NCI-H2196 treated with DMSO at 0.1 percent for 48 hours (cell line): ENCODE measurements around the gene PRXL2B.

Source experiments
- DNase-seq: peaks from one replicate; lab custom pipeline; 2025; ENCODE audit not compliant: unreplicated experiment; lab: John Stamatoyannopoulos, UW

The PRXL2B gene

DNA sequence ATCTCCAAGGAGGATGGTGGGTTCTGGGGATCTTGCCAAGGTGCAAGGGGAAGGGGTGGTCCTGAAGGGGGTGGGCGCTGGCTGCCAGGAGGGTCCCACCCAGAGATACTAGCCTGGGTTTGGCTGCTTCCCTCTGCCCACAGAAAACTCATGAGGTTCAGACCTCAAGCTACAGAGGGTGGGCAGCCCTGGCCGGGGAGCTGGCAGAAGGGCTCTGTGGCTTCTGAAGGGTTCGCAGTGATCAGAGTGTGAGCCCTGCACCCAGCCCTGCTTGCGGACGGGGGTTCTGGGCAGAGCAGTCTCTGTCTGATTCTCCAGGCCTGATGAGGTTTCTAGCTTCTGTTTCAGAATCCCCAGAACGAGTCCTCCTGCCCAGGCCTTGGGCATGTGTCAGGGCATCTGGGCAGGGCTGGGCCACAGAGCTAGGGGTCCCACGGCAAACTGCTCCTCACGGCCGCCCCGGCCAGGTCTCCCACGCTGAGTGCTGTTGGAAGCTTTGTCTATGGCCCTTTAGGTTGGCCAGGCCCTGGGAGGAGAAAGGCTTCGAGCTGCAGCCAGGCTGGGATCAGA lies 46.9 kb downstream of the PRXL2B start:
- no peak for DNase-seq

DNA sequence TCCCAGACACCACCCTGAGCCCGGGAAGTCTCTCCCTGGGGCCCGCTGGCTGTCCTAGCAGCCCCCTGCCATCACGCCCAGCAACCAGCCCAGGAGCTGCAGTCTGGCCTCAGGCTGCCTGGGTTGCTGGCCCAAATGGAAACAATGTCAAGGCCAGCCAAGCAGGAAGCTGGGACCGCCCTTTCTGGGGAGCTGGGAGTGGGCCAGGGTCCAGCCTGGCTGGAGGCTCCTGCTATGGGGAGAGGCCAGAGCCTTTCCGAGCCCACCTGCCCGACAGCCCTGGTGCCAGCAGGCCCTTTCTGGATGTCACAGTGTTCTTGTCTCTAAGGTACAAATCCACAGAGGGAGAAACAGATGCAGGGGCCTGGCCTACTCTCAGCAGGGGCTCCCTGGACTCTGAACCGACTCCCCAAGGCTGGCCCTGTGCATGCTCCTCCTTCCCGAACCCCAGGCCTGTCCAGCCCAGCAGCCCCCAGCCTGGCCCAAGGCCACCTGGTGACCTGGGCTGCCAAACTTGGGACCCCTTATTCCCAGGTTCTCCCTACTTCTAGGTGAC lies 47.4 kb downstream of the PRXL2B start:
- no peak for DNase-seq

DNA sequence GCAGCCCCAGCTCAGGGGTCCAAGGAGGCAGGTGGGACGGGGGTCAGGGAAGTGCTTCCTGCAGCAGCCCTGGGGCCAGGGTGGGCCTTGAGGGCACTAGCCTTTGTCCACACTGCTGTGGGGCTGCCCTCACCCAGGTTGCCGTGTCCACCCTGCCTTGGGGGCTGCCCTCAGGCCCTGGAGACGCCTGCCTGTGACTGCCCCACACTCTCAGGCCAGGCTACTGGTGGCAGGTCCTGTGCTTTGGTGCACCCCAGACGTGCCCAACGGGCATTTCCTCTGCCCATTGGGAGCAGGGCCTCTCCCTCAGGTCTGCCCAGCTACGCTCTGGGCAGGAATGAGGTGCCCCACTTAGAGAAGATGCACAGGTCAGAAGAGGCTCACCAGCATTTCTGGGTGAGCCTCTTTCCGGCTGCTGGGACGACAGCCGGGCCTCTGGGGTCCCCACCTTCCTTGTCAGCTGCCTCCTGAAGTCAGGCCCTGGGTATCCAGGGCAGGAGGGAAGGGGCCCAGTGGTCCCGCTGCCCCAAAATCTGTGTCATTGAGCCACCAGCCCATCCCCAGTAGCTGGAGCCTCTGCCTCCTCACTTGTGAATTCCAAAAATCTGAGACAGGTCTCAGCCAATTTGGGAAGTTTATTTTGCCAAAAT lies 48.9 kb downstream of the PRXL2B start:
- DNase-seq, result no peak

DNA sequence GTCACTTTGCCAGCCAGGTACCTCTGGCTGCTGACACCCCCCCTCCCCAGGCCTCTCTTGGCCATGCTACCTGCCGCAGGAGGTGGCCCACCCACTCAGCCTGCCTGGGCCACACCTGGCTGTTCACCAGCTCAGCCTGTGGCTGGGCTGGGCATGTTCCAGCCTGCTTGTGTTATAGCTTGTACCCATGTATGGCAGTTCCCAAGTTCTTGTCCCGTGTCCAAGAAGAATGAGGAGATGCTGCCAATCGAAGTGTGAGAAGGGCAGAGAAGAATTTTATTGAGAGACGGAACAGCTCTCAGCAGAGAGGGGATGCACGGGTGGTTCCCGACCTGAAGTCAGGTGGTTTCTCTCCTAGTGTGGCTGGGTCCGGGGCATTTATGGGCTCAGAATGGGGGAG lies 50.2 kb downstream of the PRXL2B start:
- no peak for DNase-seq

DNA sequence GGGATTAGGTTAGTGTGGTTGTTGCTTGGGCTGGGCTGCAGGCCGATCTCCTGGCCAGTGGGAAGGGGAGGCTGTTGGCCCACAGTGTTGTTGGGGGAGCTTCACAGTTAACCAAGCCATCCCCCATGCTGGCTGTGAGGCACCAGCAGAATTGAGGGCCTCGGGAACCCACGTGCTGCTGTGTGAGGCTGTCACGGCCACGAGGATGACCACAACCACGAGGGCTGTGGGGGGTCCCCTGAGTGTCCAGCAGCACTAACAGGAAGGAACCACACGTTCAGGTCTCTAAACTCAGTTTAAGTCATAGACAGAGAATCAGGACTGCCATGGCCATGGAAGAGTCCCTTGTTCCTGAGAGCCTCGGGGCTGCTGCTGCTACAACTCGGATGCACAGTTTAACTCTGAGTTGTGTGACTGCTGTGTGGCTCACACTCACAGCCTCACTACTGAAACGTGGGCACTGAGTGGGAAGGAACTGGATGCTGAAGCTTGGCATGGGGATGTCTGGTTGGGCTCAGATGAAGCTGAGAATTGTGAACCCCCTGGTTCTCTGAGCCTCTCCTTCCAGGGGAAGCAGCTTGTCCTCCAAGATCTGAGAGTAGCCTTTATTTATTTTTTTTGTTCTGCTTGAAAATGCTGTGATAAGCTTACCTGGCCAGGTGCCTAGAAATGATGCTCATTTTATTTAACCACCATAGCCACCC lies 51.0 kb downstream of the PRXL2B start:
- no peak for DNase-seq

DNA sequence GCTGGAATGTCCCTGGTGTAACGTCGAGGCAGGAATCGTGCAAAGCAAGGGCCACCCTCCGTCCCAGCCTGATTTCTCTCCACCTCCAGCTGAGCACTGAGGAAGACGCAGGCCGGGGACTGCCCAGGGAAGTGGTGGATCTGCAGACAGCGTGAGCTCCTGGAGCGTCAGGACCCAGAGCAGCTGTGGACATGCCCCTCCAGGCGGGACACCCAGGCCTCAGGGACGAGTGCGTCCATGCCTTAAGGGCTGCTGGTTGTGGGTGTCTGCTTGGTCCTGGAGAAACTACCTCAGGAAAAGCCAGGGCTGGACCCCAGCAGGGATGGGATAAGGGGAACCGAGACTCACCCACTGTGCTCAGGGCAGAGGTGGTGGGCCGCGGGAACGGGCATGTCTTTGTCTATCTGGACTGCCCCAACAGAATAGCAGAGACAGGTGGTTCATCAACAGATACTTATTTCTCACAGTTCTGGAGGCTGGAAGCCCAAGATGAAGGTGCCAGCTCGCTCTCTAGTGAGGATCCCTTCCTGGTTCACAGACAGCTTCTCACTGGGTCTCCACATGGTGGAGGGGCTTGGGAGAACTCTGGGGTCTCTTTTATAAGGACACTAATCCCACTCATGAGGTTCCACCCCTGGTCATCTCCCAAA lies 52.0 kb downstream of the PRXL2B start:
- no peak for DNase-seq

DNA sequence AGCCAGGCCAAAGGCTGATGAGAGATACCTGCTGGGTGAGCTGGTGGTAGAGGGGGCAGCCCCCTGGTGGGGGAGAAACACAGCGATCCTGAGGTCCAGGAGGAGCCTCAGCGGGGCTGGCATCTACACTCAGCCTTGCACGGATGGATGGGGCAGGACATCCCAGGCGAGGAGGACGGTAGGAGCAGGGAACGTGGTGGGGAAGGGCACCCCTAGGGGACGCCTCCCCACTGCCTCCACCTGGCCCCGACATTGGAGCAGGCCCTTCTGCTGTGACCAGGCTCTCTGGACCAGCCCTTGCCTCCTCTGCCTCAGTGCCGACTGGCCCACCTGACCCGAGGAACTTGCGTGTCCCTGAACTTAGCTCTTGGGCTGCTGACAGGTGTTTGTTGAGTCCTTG lies 52.6 kb downstream of the PRXL2B start:
- DNase-seq, result no peak

DNA sequence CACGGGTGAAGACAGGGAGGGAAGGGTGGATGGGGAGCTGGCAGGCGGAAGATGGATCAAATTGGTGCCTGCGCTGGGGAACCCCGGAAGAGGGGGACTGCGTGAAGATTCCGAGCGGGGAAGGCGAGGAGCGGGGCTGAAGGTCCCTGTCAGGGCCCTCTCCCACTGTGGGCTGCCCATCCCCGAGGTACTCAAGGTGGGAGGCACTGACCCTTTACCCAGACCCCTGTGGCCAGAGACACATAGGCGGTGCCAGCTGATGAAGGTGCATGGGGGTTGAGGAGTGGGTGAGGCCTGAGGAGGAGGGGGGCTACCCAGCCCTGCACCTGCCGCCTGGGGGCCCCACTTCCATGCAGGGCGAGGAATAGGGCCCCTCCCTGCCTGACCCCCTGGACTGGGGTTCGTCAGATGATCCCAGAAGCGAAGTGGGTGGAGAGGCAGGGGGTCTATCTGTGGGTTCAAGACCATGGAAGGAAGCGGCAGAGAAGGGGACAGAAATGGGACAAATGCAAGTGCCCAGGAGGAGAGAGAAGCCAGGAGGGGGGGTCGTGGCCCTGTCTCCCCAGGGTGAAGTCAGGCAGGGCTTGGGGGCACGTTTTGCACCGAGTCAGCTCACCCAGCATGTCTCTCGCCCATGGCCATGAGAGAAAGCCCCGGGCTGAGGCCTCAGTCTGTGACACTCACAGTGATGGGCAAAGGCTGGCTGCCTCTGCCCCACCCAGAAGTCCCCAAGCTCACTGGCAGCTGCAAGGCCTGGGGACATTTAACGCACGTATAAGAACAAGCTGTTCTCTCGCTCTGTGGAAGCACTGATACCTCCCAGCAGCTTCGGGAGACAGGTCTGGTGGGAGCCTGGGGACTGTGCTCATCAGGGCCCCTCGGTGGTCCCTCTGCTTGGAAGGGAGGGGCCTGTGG lies 53.3 kb downstream of the PRXL2B start:
- DNase-seq, result no peak

DNA sequence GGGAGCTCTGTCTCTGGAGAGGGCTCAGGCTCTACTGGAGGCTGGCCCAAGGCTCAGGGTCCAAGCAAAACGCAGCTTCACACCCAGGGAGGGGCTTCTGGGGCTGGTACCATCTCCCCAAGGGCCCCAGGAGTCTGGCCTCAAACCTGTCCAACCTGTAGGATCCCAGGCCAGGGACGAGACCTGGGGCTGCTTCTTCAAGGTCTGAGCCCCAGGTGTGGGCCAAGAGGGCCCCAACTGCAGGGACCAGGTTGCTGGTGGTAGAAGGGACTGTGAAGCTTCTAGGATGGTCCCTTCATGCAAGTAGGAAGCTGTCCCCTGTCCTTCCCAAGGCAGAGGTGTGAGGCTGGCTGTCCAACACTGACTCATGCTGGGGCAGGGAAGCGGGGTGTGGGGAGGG lies 54.0 kb downstream of the PRXL2B start:
- no peak for DNase-seq
